GM12878 (cell line): ENCODE results near the gene SUSD6. TPM values are rescaled to one million over a fixed set of nuclear protein-coding genes. Genes with fewer than 3 reads are reported as not detected.

Experiments used
- ATAC-seq: fragments of 200-7000 bp; cut with Tn5 transposase; 3 replicates; pipeline ENCODE4 v1.9.1; 2020; ENCODE audit warnings: mild to moderate bottlenecking, moderate library complexity
- BruUV-seq: library from RNA; stranded (reverse); fragments of 400-500 nt; replicated peaks from 2 replicates; lab custom pipeline; 2021; lab: Mats Ljungman, UMichigan
- CTCF ChIA-PET: fragments of 300-600 bp; sonication (Branson Sonifier 250); formaldehyde crosslinking; extraction: SDS; loops from one replicate; lab custom pipeline; 2021; ENCODE audit warnings: inconsistent platforms; lab: Yijun Ruan, JAX
- POLR2A ChIA-PET: fragments of 350-600 bp; formaldehyde crosslinking; extraction: SDS; loops from one replicate; lab custom pipeline; 2021; ENCODE audit warnings: inconsistent platforms; lab: Charles Lee
- RAD21 ChIA-PET: fragments of 300-600 bp; sonication (Branson Sonifier 250); formaldehyde crosslinking; loops from one replicate; lab custom pipeline; 2023; ENCODE audit warnings: antibody characterized with exemption; ENCODE audit not compliant: unreplicated experiment; lab: Charles Lee
- SMC1A ChIA-PET: fragments of 300-600 bp; sonication (Branson Sonifier 250); formaldehyde crosslinking; loops from one replicate; lab custom pipeline; 2023; ENCODE audit not compliant: unreplicated experiment, uncharacterized antibody; lab: Charles Lee
- DNase-seq: peaks from one replicate; pipeline ENCODE4 v3.0.0-alpha.2; 2011; ENCODE audit warnings: low read depth, low spot score
- FAIRE-seq: peaks from 3 replicates; lab custom pipeline; 2011; peaks lifted over from hg19 to GRCh38; lab: Jason Lieb, UNC
- H2AFZ ChIP-seq: 2 replicates; pipeline ENCODE4 v1.6.0; 2011; ENCODE audit warnings: low read depth, low read length, control low read depth; ENCODE audit not compliant: control insufficient read depth
- H3K27ac ChIP-seq: 2 replicates; pipeline ENCODE4 v1.5.1; 2011; ENCODE audit warnings: control low read depth; ENCODE audit not compliant: control insufficient read depth, insufficient read depth
- H3K27me3 ChIP-seq, 2 experiments: replicated peaks in 1 of 2; 2 replicates each; pipeline versions ENCODE4 v1.6.0 to v1.6.1; 2011; ENCODE audit warnings: low read length in 1 of 2; ENCODE audit not compliant: control insufficient read depth in 2 of 2, insufficient read depth in 2 of 2
- H3K36me3 ChIP-seq, 2 experiments: 2 replicates each; pipeline ENCODE4 v1.5.1; 2011; ENCODE audit warnings: low read length in 1 of 2; ENCODE audit not compliant: control insufficient read depth in 2 of 2, insufficient read depth in 2 of 2
- H3K4me1 ChIP-seq: 2 replicates; pipeline ENCODE4 v1.6.1; 2011; ENCODE audit warnings: mild to moderate bottlenecking, low read length, moderate library complexity, mixed read lengths; ENCODE audit not compliant: control insufficient read depth, insufficient read depth
- H3K4me2 ChIP-seq: 2 replicates; pipeline ENCODE4 v1.6.0; 2011; ENCODE audit warnings: control low read depth; ENCODE audit not compliant: control insufficient read depth, insufficient read depth
- H3K4me3 ChIP-seq: fragments of 200-600 bp; sonication (generic); 2 replicates; pipeline ENCODE4 v1.5.1; 2016
- H3K79me2 ChIP-seq: 2 replicates; pipeline ENCODE4 v1.6.0; 2011; ENCODE audit warnings: low read length; ENCODE audit not compliant: control insufficient read depth, insufficient read depth
- H3K9ac ChIP-seq: 2 replicates; pipeline ENCODE4 v1.8.0; 2011; ENCODE audit warnings: low read length, control low read depth, mixed read lengths; ENCODE audit not compliant: control insufficient read depth, insufficient read depth
- H3K9me3 ChIP-seq: replicated peaks from 3 replicates; pipeline ENCODE4 v1.5.1; 2011; ENCODE audit warnings: mild to moderate bottlenecking, low read length; ENCODE audit not compliant: control insufficient read depth, insufficient read depth
- H4K20me1 ChIP-seq: 2 replicates; pipeline ENCODE4 v1.6.0; 2011; ENCODE audit not compliant: control insufficient read depth, insufficient read depth
- ATF7 ChIP-seq: fragments of 450-650 bp; IDR thresholded peaks from 2 replicates; pipeline ENCODE4 v1.6.1; 2016; ENCODE audit warnings: low read depth, mild to moderate bottlenecking
- EGR1 ChIP-seq, 2 experiments: IDR thresholded peaks; 1 replicate in 1 of 2; 2 replicates in 1 of 2; pipeline ENCODE4 v1.6.1; 2011 to 2012; ENCODE audit warnings: low read depth in 2 of 2, low read length in 2 of 2, borderline replicate concordance in 1 of 2, mild to moderate bottlenecking in 1 of 2, moderate library complexity in 1 of 2
- EP300 ChIP-seq, 2 experiments: fragments of 150-350 bp in 1 of 2; IDR thresholded peaks; 2 replicates each; pipeline ENCODE4 v1.6.1; 2011 to 2012; ENCODE audit warnings: low read depth in 2 of 2, low read length in 2 of 2, borderline replicate concordance in 1 of 2, improper control_type of control experiment in 1 of 2, inconsistent platforms in 1 of 2; ENCODE audit not compliant: control insufficient read depth in 1 of 2
- HDAC2 ChIP-seq: fragments of 200-600 bp; sonication (generic); IDR thresholded peaks from 2 replicates; pipeline ENCODE4 v1.6.1; 2017
- IKZF2 ChIP-seq, 2 experiments: fragments of 450-650 bp; IDR thresholded peaks; 2 replicates each; pipeline ENCODE4 v1.6.1; 2017; ENCODE audit warnings: mild to moderate bottlenecking in 2 of 2, moderate library complexity in 2 of 2
- JUND ChIP-seq: IDR thresholded peaks from 2 replicates; pipeline ENCODE4 v1.6.1; 2012; ENCODE audit warnings: low read depth, mild to moderate bottlenecking, low read length, improper control_type of control experiment, moderate library complexity
- MEF2A ChIP-seq: IDR thresholded peaks from 2 replicates; pipeline ENCODE4 v1.6.1; 2011; ENCODE audit warnings: low read depth, mild to moderate bottlenecking, low read length, moderate library complexity; ENCODE audit not compliant: insufficient read depth
- NFXL1 ChIP-seq: fragments of 450-650 bp; IDR thresholded peaks from 2 replicates; pipeline ENCODE4 v1.6.1; 2017; ENCODE audit warnings: antibody characterized with exemption, mild to moderate bottlenecking, borderline replicate concordance
- NRF1 ChIP-seq: conservative IDR thresholded peaks from 2 replicates; pipeline ENCODE4 v1.6.1; 2011; ENCODE audit warnings: mild to moderate bottlenecking, low read depth, low read length, improper control_type of control experiment
- POU2F2 ChIP-seq: IDR thresholded peaks from 3 replicates; pipeline ENCODE4 v1.6.1; 2011; ENCODE audit warnings: low read depth, mild to moderate bottlenecking, low read length, borderline replicate concordance
- STAT3 ChIP-seq: IDR thresholded peaks from 2 replicates; pipeline ENCODE4 v1.6.1; 2011; ENCODE audit warnings: low read depth, low read length, improper control_type of control experiment
- TCF12 ChIP-seq: IDR thresholded peaks from 2 replicates; pipeline ENCODE4 v1.6.1; 2011; ENCODE audit warnings: low read depth, mild to moderate bottlenecking, low read length
- USF2 ChIP-seq: IDR thresholded peaks from 2 replicates; pipeline ENCODE4 v1.6.1; 2011; ENCODE audit warnings: low read depth, low read length, improper control_type of control experiment, borderline replicate concordance
- ZNF217 ChIP-seq: fragments of 450-650 bp; IDR thresholded peaks from 2 replicates; pipeline ENCODE4 v1.6.1; 2017; ENCODE audit warnings: antibody characterized with exemption, mild to moderate bottlenecking
- WGBS: methylation state at CpG from one replicate; pipeline ENCODE4 v1.1.6; 2016; ENCODE audit warnings: low lambda C conversion rate; ENCODE audit not compliant: insufficient replicate concordance, insufficient coverage; ENCODE audit errors: missing lambda C conversion rate; 5-methylcytosine and 5-hydroxymethylcytosine counted together
- in situ Hi-C: fragments of 300-500 bp; cut with MboI; formaldehyde crosslinking; loops from 9 replicates; pipeline ENCODE4 v1.14.3; 2018; ENCODE audit warnings: mixed read lengths
- intact Hi-C: fragments of 100-400 bp; cut with micrococcal nuclease; formaldehyde crosslinking; loops from one replicate; pipeline ENCODE4 v1.14.2; 2022; ENCODE audit not compliant: unreplicated experiment
- polyA plus RNA-seq, 11 experiments: library from polyadenylated mRNA; depleted of rRNA in 4 of 11; unstranded in 6 of 11; stranded (reverse) in 5 of 11; fragments of >200 nt; fragmentation: Nextera tagmentation in 4 of 11; fragmentation: Illumina TruSeq in 1 of 11; extraction: Ambion mirVana in 4 of 11; extraction: Trizol in 1 of 11; gene quantifications; 1 replicate in 1 of 11; 2 replicates in 10 of 11; pipeline versions ENCODE4 v1.2.1 to v1.2.3, GENCODE V29; 2011 to 2016; ENCODE audit warnings: inconsistent platforms in 2 of 11, missing spikeins in 2 of 11, low read depth in 1 of 11
- total RNA-seq, 4 experiments: library from RNA; depleted of rRNA in 3 of 4; stranded (reverse); fragments of >200 nt in 3 of 4; fragmentation: Illumina TruSeq in 1 of 4; extraction: Trizol in 1 of 4; gene quantifications; 2 replicates each; pipeline versions ENCODE4 v1.2.1 to v1.2.3, GENCODE V29; 2013 to 2021
- TF ChIP-seq, protein P1 (sequence below): fragments of 450-650 bp; IDR thresholded peaks from 2 replicates; pipeline ENCODE4 v1.6.1; 2017; ENCODE audit warnings: mild to moderate bottlenecking
- TF ChIP-seq, protein P2 (sequence below): fragments of 450-650 bp; IDR thresholded peaks from 2 replicates; pipeline ENCODE4 v1.6.1; 2016; ENCODE audit warnings: mild to moderate bottlenecking

The SUSD6 gene
- total and polyA plus RNA-seq, 10 of the 15 experiments (the other 5 are each of a cell fraction or from before 2014, with no cell fraction given), result 6.6 to 39.8 (median 20.2) TPM

DNA sequence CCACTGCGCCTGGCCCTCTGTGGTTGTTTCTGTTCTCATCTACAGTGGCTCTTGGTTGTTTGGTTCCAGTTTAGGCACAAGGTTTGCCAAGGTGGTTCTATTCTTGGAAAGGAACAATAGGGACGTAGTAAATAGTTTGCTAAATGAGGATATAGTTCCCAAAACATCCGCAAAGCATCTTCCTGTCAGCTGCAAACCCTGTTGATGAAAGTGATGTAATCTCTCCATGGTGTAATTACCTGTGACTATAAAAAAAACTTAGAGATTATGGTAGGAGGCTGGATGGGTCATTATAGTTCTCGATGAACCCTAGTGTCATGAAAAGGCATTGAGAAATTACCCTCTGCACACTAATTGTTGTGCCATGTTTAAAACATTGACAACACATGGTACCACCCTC lies 52.9 kb downstream of the SUSD6 start:
- in situ Hi-C loops, result loop anchor here (10.0 kb wide), 1 partner anchor 49 kb away; the partner anchor contains the start of gene SUSD6
- ChIA-PET CTCF (no interaction called here), POLR2A (interaction anchor here (1.5 kb wide), 1 partner anchor 10 kb away, joined by 3 read pairs; no protein-coding TSS in a partner anchor), RAD21 (no interaction called here)
- intact Hi-C loops, result no loop called here
- FAIRE-seq (no peak), ATAC-seq (no peak), DNase-seq (no peak)
- Histone ChIP-seq H3K79me2 (peaks cover 78% of the 10 kb centered on the region), H3K27me3 (no peaks in the 10 kb centered on the region), H3K4me1 (peaks cover 51% of the 10 kb centered on the region), H3K36me3 (peaks cover 9 to 31% of the 10 kb centered on the region in 2 experiments; a peak in 3 of 4 replicates), H3K4me3 (no peak overlapping the region), H2AFZ (no peak overlapping the region), H3K27ac (no peak overlapping the region), H3K4me2 (no peak overlapping the region), H3K9ac (no peak overlapping the region), H3K9me3 (no peaks in the 10 kb centered on the region; the same call in 2 of the 3 replicates)
- WGBS, result 71% methylated on average over 4 of the region's 4 CpGs
- no TSS peak for BruUV-seq
- TF ChIP-seq NRF1 (no peak), USF2 (no peak), STAT3 (no peak), EGR1 (IDR thresholded peaks at IDR 0.05; ENCODE audit: borderline replicate concordance in 1 of 2, low read depth in 2 of 2, low read length in 2 of 2) (no peak), POU2F2 (no peak), ATF7 (no peak), TCF12 (no peak), IKZF2 (IDR thresholded peaks at IDR 0.05) (no peak), MEF2A (no peak), NFXL1 (no peak), EP300 (IDR thresholded peaks at IDR 0.05; ENCODE audit: borderline replicate concordance in 1 of 2, control insufficient read depth in 1 of 2, low read depth in 2 of 2, low read length in 2 of 2) (no peak), ZNF217 (no peak), JUND (no peak), HDAC2 (no peak)
- TF ChIP-seq, protein P1, sequence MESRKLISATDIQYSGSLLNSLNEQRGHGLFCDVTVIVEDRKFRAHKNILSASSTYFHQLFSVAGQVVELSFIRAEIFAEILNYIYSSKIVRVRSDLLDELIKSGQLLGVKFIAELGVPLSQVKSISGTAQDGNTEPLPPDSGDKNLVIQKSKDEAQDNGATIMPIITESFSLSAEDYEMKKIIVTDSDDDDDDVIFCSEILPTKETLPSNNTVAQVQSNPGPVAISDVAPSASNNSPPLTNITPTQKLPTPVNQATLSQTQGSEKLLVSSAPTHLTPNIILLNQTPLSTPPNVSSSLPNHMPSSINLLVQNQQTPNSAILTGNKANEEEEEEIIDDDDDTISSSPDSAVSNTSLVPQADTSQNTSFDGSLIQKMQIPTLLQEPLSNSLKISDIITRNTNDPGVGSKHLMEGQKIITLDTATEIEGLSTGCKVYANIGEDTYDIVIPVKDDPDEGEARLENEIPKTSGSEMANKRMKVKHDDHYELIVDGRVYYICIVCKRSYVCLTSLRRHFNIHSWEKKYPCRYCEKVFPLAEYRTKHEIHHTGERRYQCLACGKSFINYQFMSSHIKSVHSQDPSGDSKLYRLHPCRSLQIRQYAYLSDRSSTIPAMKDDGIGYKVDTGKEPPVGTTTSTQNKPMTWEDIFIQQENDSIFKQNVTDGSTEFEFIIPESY, result no peak
- TF ChIP-seq, protein P2, sequence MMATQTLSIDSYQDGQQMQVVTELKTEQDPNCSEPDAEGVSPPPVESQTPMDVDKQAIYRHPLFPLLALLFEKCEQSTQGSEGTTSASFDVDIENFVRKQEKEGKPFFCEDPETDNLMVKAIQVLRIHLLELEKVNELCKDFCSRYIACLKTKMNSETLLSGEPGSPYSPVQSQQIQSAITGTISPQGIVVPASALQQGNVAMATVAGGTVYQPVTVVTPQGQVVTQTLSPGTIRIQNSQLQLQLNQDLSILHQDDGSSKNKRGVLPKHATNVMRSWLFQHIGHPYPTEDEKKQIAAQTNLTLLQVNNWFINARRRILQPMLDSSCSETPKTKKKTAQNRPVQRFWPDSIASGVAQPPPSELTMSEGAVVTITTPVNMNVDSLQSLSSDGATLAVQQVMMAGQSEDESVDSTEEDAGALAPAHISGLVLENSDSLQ, result no peak
- TF ChIP-seq, all 136 proteins: peak for 0
- SMC1A ChIA-PET, result interaction anchor here (1.1 to 5.0 kb wide), 3 partner anchors 10 to 34 kb away, joined by 3 to 57 read pairs (median 10); no protein-coding TSS in a partner anchor
- H4K20me1 ChIP-seq, result no peaks in the 10 kb centered on the region
